HG03064 (cell line): ENCODE data around the gene RELA.
"Not testable (repeated sequence)": the region's sequence is repeated elsewhere in the genome, so short reads cannot be mapped to it uniquely, and the experiment has no call there.

Source experiments
- ATAC-seq: cut with Tn5 transposase; IDR thresholded peaks from one replicate; pipeline ENCODE4 v1.9.1; 2021; ENCODE audit warnings: low read depth; ENCODE audit not compliant: unreplicated experiment

Gene RELA

GRCh38 chr11:65649656-65650546, 12.8 kb downstream of the RELA start:
- ATAC-seq = no peak

GRCh38 chr11:65648997-65649493, 13.7 kb downstream of the RELA start:
- no peak for ATAC-seq

DNA sequence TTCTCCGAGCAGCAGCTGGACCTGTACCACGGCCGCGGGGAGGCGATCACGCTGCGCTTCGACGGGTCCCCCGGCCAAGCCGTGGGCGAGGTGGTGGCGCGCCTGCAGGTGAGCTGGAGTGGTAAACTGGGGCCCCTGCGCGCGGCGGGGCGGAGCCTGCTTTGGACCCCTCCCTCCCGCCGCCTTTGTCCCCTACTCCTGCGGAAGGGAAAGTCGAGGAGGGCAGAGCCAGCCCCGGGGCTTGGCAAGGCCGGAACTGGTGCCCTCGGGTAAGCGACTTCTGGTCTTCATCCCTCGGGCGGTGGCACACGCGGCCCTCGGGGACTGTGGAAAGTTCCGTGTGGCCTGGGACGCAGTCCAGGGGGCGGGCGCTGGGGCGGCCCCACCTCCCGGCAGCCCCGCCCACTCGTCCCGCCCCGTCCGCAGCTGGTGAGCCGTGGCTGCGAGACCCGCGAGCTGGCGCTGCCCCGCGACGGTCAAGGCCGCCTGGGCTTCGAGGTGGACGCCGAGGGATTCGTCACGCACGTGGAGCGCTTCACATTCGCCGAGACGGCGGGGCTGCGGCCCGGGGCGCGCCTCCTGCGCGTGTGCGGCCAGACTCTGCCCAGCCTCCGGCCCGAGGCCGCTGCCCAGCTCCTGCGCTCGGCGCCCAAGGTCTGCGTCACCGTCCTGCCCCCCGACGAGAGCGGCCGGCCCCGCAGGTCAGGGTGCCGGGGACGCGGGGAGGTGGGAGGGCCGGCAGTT, 15.6 kb downstream of the RELA start:
- ATAC-seq = no peak

DNA sequence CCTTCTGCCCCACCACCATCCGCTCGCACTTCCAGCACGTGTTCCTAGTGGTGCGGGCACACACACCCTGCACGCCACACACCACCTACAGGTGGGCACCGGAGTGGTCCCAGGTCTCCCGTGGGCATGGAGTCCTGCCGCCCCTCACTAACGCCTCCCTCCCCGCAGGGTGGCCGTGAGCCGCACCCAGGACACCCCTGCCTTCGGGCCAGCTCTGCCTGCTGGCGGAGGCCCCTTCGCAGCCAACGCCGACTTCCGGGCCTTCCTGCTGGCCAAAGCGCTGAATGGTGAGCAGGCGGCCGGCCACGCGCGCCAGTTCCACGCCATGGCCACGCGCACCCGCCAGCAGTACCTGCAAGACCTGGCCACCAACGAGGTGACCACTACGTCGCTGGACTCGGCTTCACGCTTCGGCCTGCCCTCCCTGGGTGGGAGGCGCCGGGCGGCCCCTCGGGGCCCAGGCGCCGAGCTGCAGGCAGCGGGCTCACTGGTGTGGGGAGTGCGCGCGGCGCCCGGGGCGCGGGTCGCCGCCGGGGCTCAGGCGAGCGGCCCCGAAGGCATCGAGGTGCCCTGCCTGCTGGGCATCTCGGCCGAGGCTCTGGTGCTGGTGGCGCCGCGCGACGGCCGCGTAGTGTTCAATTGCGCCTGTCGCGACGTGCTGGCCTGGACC, 16.3 kb downstream of the RELA start:
- no peak for ATAC-seq

DNA sequence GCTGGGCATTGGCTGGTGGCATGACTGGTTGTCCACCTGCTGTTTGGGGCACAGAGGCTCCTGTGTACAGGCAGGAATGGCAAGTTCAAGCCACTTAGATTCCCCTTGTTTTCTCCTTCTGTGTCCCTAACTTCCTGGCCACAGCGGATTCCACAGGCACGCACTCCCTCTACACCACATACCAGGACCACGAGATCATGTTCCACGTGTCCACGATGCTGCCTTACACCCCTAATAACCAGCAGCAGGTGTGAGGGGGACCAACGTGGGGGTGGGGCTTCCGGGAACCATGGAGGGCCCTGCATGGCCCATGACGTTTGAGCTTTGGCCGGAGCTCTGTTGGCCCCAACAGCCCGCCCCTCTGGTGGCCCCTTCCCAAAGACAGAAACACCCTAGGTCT, 17.0 kb downstream of the RELA start:
- no peak for ATAC-seq

GRCh38 chr11:65644837-65645236, 17.9 kb downstream of the RELA start:
- ATAC-seq = no peak

DNA sequence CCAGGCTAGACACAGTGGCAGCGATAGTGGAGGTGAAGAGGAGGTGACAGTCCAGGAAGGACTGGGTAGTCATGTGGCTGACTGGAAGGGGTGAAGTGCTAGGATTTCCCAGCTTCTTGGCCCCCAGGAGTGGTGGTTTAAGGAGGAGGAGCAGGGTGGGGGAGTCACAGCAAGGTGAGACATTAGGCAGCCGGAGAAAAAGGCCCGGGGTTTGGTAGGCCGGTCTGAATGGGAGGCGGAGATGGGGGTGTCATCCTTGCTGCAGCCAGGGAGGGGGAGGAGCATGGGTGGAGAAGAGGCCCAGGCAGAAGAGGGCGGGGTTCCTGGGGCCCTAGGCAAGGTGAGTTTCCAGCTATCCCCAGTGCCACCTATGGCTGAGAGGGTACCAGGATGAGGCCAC, 18.7 kb downstream of the RELA start:
- ATAC-seq = no peak

DNA sequence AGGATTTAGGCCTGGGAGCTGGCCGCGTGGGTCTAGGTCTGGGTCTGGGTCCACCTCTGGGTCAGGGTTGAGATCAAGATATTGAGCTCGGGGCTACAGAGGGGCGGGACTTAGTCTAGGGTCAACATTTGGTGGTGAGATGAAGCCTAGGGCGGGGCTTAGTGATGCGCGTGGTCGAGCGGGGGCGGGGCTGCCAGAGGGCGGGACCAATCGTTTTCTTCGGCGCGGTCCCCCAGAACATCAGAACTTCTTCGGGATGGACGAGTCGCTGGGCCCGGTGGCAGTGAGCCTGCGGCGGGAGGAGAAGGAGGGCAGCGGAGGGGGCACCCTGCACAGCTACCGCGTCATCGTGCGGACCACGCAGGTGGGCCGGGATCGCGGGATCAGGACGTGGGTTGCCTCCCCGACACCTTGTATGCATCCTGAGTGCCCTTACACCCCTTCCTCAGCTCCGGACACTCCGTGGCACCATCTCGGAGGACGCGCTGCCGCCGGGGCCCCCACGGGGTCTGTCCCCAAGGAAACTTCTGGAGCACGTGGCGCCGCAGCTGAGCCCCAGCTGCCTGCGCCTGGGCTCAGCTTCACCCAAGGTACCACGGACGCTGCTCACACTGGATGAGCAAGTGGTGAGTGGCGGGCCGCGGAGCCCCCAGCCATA, 20.6 kb downstream of the RELA start:
- no peak for ATAC-seq

- no peak for ATAC-seq
Measured at GRCh38 chr11:65641297-65642013, 21.3 kb downstream of the RELA start.

- ATAC-seq = no peak
Measured at GRCh38 chr11:65640483-65641296, 22.0 kb downstream of the RELA start.

DNA sequence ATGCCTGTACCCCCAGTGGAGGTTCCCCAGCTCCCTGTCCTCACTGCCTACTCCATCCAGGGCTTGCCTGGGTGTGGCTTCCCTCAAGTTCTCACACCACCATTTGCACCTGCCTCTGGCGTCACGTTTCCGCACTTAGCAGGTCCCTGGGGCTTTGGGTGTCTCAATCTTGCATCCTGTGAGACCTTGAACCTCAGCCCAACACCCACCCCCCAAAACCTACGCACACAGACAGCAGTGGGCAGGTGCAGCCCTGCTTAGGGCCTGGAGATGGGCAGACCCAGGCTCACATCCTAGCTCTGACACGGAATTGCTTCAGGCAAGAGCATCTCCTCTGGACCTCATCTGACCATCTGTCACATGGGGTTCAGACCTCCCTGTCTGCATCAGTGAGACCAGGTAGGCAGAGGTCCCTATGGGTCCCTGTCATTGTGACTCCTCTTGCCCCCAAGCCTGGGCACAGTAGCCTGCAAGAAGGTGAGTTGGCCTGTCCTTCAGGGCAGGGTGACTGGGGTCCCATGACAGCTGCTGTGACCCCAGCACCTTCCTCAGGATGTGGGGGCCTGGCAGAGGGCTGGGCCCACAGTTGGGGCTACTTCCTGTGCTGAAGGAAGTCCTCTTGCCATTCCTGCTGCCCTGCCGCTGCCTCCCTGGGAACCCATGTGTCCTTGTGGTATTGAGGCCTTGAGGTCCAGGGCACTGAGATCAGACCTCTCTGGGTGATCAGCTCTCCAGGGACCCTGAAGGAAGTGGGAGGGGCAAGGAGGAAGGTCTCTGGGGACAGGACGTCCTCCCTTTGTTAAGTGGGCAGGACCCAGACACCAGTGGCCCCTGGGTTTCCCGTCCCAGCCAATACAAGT, 22.9 kb downstream of the RELA start:
- no peak for ATAC-seq

DNA sequence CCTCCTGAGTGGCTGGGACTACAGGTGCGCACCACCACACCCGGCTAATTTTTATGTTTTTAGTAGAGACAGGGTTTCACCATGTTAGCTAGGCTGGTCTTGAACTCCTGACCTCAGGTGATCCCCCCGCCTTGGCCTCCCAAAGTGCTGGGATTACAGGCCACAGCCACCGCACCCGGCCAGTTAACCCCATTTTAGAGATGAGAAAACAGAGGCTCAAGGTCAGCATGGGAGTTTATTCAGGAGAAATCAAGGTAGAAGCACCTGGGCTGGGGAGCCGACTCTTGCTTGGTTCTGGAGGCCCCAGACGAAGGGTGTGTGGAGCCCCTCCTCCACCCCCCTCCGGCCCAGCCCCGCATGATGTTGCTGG, 23.5 kb downstream of the RELA start:
- ATAC-seq = not testable (repeated sequence)

- peak; percentile 31 for ATAC-seq
Measured at GRCh38 chr11:65637794-65638419, 24.8 kb downstream of the RELA start, which contains the start of gene SIPA1. Gene SIPA1 (plus strand): TSS chr11:65638101. CDS start chr11:65640922, 2,821 bp downstream.

DNA sequence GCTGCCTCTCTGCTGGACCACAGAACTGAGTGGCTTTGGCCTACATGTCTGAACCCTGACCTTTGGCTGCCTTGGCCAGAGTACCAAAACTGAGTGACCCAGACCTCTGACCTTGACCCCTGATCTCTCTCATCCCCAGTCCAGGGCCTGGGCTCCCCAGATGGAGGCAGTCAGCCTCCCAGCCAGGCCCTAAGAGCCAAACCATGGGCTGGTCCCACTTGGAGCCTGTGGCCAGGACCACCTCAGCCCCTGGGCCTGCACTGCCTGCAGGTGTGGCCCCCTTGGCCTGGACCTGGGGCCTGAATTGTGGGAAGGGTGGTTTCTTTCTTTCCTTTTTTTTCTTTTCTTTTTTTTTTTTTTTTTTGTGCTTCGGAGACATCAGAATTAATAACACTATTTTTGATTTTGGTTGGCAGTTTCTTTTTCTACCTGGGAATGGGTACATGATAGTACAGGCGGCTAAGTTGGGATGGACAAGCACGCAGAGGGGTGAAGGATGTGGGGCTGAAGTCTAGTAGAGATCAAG, 25.6 kb downstream of the RELA start:
- ATAC-seq = no peak

- ATAC-seq = no peak
Measured at GRCh38 chr11:65636108-65637031, 26.3 kb downstream of the RELA start.
